Glomerular endothelial cell (primary cell): ENCODE data around the gene MOK. TPM values are rescaled to one million over a fixed set of nuclear protein-coding genes. Genes with fewer than 3 reads are reported as not detected.

ENCODE experiments used
- DNase-seq: peaks from one replicate; pipeline ENCODE4 v3.0.0-alpha.2; 2011; ENCODE audit warnings: low read depth, low spot score; ENCODE audit errors: extremely low read depth
- total RNA-seq: library from RNA; depleted of rRNA; stranded (reverse); fragments of >200 nt; gene quantifications from 2 replicates; pipeline ENCODE4 v1.2.3, GENCODE V29; 2015

The MOK gene
- total RNA-seq, 1 donor from 2014 or later = 9.7 TPM

DNA sequence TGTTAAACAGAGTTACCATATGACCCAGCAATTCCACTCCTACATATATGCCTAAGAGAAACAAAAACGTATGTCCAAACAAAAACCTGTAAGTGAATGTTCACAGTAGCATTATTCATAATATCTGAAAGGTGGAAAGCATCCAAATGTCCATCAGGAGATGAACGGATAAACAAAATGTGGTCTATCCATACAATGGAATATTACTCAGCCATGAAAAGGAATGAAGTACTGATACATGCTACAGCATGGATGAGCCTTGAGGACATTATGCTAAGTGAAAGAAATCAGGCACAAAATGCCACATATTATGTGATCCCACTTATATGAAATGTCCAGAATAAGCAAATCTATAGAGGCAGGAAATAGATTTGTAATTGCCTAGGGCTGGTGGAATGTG, 16.8 kb downstream of the MOK start:
- no peak for DNase-seq

DNA sequence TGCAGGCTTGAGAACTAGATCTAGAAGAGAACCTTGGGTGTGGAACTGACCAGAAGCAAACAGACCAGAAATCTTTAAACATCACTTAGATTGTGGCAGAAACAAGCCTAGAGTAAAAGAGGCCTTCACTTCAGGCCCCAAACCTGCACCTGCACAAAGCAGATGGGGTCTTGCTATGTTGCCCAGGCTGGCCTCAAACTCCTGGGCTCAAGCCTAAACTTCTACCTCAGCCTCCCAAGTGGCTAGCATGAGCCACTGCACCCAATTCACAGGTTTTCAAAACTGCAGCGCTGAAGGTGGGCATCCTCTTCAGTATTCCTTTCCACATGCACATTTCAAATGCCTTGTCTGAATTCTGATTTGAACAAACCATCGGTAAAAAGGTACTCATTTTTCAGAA, 19.9 kb downstream of the MOK start:
- no peak for DNase-seq

GRCh38 chr14:102283631-102284129, 21.3 kb downstream of the MOK start:
- no peak for DNase-seq

DNA sequence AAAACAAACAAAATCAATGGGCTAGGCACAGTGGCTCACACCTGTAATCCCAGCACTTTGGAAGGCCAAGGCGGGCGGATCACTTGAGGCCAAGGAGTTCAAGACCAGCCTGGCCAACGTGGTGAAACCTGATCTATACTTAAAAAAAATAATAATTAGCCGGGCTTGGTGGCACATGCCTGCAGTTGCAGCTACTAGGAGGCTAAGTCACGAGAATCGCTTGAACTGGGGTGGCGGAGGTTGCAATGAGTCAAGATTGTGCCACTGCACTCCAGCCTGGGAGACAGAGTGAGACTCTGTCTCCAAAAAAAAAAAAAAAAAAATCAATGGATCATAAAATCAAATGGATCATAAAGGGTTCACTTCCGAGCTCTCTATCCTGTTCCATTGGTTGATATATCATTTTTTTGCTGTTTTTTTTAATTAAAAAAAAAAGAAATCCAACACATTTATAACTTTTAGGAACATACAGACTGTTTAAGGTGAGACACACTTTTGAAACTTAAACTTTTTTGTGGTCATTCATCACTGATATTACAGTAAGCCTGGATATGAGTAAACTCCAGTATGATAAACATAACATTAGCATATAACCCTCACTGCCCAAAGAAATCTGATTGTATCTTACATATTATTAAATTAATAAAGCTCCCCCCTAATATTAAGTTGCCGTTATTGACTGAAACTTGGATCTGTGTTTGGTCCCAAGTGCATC, 22.1 kb downstream of the MOK start:
- no peak for DNase-seq

- DNase-seq = no peak
Observed at GRCh38 chr14:102280376-102280962, 24.5 kb downstream of the MOK start.

DNA sequence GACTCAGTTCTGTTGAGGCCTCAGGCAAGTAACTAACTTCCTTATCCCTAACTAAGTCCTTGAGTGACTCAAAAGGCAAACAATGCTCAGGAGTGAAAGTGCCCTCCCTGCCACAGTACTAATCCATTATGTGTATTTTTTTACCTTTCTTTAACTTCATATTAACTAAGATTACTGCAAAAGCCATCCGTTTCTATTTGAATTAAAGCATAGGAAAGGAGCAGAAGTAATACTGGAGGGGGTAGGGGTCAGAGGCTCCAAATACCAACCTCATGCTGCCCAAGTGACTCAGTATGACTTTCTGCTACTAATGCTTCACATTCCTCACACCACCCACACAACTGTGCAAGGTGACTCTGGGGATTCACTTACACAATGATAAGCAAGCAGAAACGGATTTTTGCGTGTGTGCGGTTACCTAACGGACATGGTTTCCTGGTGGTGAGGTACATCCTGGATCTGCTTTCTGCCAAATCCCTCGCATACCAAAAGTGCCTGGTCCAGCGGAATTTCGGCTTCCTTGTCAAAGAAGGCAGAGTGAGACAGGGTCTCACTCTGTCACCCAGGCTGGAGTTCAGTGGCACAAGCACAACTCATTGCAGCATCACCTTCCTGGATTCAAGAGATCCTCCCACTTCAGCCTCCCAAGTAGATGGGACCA, 25.1 kb downstream of the MOK start:
- no peak for DNase-seq

- DNase-seq = no peak
Observed at GRCh38 chr14:102279282-102279681, 25.7 kb downstream of the MOK start.

GRCh38 chr14:102278631-102278935, 26.4 kb downstream of the MOK start:
- DNase-seq = no peak

DNA sequence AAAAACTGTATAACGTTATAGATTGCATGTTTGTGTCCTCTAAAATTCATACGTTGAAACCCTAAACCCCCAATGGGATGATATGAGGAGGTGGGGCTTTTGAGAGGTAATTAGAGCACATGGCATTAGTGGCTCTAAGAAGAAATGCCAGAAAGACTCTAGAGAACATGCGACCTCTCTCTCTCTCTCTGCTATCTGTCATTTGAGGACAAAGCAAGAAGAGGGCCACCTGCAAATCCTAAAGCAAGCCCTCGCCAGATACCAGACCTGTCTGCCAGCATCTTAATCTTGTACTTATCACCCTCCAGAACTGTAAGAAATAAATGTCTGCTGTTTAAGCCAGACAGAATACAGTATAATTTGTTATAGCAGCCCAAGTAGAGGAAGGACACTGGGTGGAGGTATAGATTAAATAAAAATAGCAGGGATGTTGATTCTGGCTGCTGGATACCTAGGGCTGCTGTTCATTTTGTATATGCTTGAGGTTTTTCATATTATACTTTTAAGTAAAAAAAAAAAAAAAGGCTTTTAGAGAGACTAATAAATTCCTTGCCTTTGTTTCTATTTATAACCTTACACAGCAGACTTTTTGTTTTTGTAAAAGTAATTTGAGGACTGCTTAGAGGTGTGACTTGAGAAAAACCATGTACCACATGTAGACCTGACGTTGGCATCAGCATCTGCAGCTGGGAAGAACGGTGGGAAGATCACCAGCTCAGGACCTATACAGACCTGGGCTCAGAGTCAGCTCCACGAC, 26.9 kb downstream of the MOK start:
- DNase-seq = no peak

DNA sequence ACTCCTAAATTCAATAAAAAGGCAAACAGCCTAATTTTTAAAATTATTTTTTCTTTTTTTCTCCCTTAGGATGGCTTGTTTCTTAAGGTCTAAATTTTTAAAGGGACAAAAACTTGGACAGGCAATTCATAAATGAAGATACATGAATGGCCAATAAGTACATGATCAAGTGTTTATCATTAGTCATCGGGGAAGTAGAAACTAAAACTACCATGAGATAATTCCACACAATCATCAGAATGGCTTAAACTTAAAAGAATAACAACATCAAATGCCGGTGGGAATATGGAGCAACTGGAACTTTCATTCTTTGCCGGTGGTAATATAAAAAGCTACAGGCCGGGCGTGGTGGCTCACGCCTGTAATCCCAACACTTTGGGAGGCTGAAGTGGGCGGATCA, 29.1 kb downstream of the MOK start:
- no peak for DNase-seq

DNA sequence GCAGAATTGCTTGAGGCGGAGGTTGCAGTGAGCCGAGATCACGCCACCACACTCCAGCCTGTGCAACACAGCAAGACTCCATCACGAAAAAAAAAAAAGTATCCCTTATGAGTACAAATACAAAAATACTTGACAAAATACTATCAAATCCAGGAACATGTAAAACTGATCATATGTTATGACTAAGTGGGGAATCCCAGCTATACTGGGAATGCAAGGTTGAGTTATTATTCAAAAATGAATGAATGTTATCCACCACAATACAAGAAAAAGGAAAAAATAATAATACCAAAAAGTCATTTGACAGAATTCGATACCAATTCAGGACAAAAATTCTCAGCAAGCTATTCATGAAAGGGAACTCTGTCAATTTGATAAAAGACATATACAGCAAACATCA, 32.6 kb downstream of the MOK start:
- no peak for DNase-seq

DNA sequence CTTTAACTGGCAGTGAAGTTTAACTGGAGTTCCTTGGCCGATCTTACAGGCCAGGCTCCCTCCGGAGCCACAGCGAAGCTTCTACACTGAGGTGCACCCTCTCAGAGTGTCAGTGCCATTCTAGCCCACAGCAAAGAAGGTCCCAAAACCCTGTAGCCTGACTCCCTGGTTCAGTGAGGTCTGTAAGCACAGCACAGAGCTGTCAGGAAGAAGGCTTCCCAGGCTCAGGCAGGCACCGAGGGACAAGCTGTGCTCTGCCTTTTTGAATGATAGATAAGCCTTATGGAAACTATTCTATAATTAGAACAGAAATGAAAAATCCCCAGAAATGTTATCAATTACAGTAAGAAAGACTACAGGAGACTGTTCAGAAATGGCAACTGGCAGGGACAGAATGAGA, 40.2 kb downstream of the MOK start:
- no peak for DNase-seq

- no peak for DNase-seq
Observed at GRCh38 chr14:102264355-102264754, 40.6 kb downstream of the MOK start.

- no peak for DNase-seq
Observed at GRCh38 chr14:102262929-102263462, 42.0 kb downstream of the MOK start.

DNA sequence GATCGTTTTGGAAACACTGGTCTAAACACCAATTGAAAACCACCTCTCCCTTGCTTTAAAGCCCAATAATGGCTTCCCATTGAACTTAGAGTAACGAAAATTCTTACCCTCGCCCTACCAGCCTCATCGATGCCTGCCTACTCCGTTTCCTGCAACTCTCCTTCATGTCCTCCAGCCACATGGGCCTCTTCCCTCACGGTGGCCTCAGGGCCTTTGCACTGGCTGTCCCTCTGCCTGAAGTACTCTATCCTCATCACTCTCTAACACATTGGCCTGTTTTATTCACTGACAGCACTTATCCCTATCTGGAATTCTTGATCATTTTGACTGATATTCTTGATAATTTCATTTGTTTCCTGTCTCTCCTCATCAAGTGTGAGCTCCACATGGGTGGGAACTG, 46.8 kb downstream of the MOK start:
- no peak for DNase-seq

DNA sequence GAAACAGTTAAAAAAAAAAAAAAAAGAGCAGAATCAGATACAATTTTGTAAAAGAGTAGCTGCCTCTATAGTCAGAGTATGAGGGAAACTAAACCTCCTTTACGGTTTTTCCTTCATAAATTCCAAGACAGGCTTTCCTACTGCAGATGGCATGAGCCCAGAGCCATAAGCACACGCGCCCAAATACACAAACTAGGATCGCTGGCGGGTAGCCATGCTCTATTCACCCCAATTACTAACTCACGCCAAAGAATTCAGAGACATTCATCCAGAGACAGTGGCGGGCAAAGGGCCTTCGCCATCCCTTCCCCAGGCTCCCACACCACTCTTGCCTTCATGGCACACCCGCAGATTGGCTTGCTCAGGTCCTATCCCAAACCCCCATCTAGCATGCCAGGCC, 48.2 kb downstream of the MOK start:
- DNase-seq = no peak

GRCh38 chr14:102255401-102256190, 49.4 kb downstream of the MOK start:
- no peak for DNase-seq

GRCh38 chr14:102252834-102253801, 51.8 kb downstream of the MOK start:
- DNase-seq = no peak

DNA sequence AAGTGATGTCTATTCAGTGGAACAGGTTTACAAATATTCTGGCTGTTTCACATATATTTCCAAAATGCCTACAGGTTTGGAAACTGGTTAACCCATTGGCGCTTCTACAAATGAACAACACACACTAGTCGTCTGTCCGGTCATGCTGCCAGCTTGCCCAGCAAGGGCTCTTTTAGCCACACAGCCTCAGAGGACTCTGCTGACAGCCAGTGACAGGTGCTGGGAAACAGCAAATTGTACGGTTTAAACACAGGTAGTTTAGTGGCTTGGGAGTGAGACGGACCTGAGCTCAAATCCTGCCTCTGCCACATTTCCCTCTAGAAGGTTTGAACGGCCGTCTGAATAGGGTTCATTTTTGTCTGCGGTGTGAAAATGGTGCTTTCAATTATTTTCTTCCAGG, 53.8 kb downstream of the MOK start:
- no peak for DNase-seq
